Omental fat pad (tissue), 4 donors: Measurements from ENCODE around the gene ANKH. TPM values are rescaled to one million over a fixed set of nuclear protein-coding genes. Genes with fewer than 3 reads are reported as not detected.

Source experiments
- ATAC-seq: fragments of 150-250 bp; one replicate; pipeline ENCODE4 v1.9.1; 2016; ENCODE audit warnings: mild to moderate bottlenecking, moderate library complexity; ENCODE audit not compliant: low FRiP score
- DNase-seq: peaks from one replicate; pipeline ENCODE4 v3.0.0-alpha.2; 2019; ENCODE audit warnings: low spot score
- CTCF ChIP-seq, 3 donors: fragments of 450-650 bp; IDR thresholded peaks; one replicate each; pipeline ENCODE4 v1.5.1; 2016 to 2017; ENCODE audit warnings: antibody characterized with exemption in 3 of 3, mild to moderate bottlenecking in 3 of 3, moderate library complexity in 2 of 3
- total RNA-seq, 4 donors: library from RNA; depleted of rRNA; stranded (reverse); fragments of >200 nt; gene quantifications; one replicate each; pipeline ENCODE4 v1.1.0, GENCODE V29; 2016

The ANKH gene
- total RNA-seq, 4 donors from 2014 or later: 37.4 to 74.3 (median 39.2) TPM

GRCh38 chr5:14768508-14769365 lies 102.8 kb downstream of the ANKH start:
- DNase-seq (no peak), ATAC-seq (no peak)
- TF ChIP-seq CTCF (IDR thresholded peaks at IDR 0.05): no peak

- ATAC-seq: no peak
Measured at GRCh38 chr5:14767735-14768507, 103.7 kb downstream of the ANKH start.

GRCh38 chr5:14767053-14767452 lies 104.5 kb downstream of the ANKH start:
- ATAC-seq (no peak), DNase-seq (no peak)
- no peak for TF ChIP-seq CTCF (IDR thresholded peaks at IDR 0.05)

More at GRCh38 chr5:14767735-14768507, 103.7 kb downstream of the ANKH start:
- no peak for TF ChIP-seq CTCF (IDR thresholded peaks at IDR 0.05)
- DNase-seq: no peak

- ATAC-seq: no peak
- no peak for TF ChIP-seq CTCF (IDR thresholded peaks at IDR 0.05)
Measured at GRCh38 chr5:14766584-14766983, 105.0 kb downstream of the ANKH start.

GRCh38 chr5:14765587-14765986 lies 106.0 kb downstream of the ANKH start:
- no peak for TF ChIP-seq CTCF (IDR thresholded peaks at IDR 0.05)
- ATAC-seq: no peak
- DNase-seq: no peak

More at GRCh38 chr5:14766584-14766983, 105.0 kb downstream of the ANKH start:
- DNase-seq: no peak

- no peak for ATAC-seq
- TF ChIP-seq CTCF (IDR thresholded peaks at IDR 0.05): no peak
- no peak for DNase-seq
Measured at GRCh38 chr5:14762549-14763216, 108.9 kb downstream of the ANKH start.
